SH-SY5Y (cell line): ENCODE results near the gene MGST2.

ENCODE experiments used
- GATA2 ChIP-seq: IDR thresholded peaks from 2 replicates; pipeline ENCODE4 v1.6.1; 2011; ENCODE audit warnings: mild to moderate bottlenecking, low read depth, low read length
- GATA3 ChIP-seq: IDR thresholded peaks from 2 replicates; pipeline ENCODE4 v1.6.1; 2011; ENCODE audit warnings: low read depth, mild to moderate bottlenecking, low read length, moderate library complexity

Gene MGST2

DNA sequence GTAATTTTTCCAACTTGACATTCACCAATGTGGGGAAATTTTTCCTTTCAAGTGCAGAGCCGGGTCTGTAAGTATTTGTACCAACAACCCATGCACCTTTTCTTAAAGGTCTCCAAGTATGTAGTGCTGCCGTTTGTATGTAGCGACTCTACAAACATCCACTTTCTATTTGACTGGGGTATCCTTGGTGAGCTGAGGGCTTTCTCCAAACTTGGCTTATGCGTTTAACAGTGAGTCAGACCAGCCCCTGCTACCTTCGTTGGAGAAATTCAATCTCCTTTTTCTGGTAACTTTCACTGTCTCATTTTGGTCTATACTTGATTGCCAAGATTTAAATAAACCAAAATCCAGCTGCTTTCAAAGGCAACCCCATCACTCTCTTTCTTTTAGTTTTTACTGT, 34.9 kb downstream of the MGST2 start:
- no peak for TF ChIP-seq GATA3
- no peak for TF ChIP-seq GATA2

DNA sequence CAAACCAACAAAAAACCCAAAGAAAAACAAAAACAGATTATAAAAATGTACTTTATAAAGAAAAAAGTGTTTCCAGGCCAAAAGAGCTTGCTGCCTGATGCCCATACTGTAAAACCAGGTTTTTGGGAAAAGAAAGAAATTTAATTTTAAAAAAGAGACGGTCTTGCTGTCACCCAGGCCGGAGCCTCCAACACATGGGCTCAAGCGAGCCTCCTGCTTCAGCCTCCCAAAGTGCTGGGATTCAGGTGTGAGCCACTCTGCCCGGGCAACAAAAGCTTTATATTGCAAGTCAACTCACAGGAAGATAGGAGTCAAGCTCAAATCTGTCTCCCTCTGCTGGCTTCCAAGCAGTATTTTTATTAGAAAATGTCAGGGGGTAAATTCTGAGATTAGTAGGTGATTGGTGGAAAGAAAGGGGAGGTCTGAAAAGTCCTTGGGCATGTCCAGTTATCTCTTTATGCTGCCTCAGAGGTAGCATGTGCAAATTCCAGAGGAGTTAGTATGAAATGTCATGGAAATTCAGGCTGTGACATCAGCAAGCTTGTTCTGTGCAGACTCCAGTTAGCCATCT, 39.4 kb downstream of the MGST2 start:
- no peak for TF ChIP-seq GATA2
- TF ChIP-seq GATA3: no peak

DNA sequence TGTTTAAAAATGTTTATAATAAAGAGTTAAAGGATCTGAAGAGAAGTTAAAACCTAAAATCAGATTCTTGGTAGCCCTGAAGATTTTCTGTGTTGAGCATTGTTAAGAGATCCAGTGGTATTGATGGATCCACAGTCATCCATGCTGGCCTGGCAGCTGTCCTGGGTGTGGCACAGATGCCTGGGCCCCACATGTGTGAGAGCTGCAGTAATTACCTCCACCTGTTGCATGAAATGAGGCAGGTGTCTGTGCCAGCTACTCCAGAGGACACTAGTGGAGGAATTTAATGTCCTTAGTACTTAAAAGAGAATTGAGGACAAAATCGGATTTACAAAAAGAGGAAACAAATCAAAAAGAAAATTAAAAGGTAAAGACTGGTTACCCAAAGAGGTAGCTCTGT, 44.0 kb downstream of the MGST2 start:
- TF ChIP-seq GATA2 (no peak), GATA3 (no peak)

DNA sequence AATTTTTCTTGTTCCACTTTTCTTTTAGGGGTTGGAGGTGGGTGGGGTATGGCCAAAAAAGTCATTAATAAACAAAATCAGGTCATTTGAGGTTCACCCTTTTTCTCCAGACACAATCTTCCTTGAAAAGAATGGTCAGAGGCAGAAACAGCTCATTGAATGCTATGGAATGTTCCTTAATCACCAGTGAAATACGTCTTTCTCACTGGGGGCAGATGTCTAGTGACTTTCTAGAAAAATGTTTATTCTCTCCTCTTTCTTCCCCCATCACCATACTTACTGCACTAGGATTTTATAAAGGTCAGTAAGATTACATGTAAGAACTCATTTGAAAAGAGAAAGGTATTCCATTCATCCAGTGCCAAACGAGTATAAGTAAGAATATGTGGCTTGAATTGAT, 44.5 kb downstream of the MGST2 start:
- no peak for TF ChIP-seq GATA3
- TF ChIP-seq GATA2: no peak

- TF ChIP-seq GATA2 (no peak), GATA3 (no peak)
Observed at GRCh38 chr4:139711461-139711860, 45.8 kb downstream of the MGST2 start.

DNA sequence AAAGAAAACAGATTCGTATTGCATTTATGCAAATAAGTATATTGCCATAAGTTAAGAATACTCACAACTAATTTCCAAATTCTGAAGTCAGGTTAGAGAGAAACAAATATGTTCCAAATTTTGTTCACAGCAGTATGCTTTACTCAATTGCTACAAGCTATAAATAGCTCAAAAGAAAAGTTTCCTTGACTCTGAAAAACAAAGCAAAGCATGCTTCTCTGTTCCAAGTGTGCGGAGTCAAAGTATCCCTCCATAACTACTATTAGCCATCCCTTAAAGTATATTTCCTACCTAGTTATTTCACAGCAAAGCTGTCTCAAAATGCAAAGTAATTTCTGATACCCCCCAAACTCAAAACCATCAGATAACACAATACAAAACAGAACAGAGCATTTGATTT, 47.3 kb downstream of the MGST2 start:
- TF ChIP-seq GATA3: no peak
- no peak for TF ChIP-seq GATA2

- TF ChIP-seq GATA2 (no peak), GATA3 (no peak)
Observed at GRCh38 chr4:139715746-139716391, 50.2 kb downstream of the MGST2 start.

- TF ChIP-seq GATA3 (no peak), GATA2 (no peak)
Observed at GRCh38 chr4:139718358-139718757, 52.7 kb downstream of the MGST2 start.

DNA sequence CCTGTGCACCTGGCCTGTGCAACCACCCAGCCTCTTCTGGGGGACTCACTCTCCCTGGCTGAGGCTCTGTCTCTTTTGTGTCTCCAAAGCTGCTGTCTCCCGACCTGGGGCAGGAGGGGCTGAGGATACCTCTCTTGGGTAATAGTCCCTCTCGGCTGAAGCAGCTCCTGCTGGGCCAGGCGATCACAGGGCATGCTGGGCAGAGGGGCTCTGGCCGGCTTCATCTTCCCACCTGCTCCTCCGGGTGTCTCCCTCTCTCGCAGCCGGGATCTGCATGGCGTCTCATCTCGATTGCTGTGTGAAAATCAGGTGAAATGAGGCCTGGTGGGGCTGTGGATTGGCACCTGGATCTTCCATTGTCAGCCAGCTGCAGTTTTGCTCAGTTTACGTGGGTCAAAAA, 53.2 kb downstream of the MGST2 start:
- no peak for TF ChIP-seq GATA2
- no peak for TF ChIP-seq GATA3

GRCh38 chr4:139719381-139720101, 53.9 kb downstream of the MGST2 start:
- TF ChIP-seq GATA2 (no peak), GATA3 (no peak)

GRCh38 chr4:139720806-139721205, 55.2 kb downstream of the MGST2 start:
- TF ChIP-seq GATA2 (no peak), GATA3 (no peak)

DNA sequence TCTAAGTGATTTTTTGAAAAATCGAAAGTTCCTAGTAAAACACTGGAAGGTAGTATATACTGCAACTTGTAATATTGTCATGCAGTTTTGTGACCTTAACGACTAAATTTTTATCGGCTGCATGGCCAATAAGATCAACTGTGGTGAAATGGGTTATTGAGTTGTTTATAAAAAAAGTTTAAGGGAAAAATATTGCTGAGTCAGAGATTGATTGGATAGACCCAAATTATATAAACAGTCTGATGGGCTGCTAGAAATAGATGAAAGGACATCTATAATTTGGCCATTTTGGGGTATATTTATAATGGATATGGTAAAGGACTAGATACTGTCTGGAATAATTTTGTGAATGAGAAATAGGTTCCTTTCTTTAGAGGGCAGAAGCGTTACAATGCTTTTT, 56.2 kb downstream of the MGST2 start:
- no peak for TF ChIP-seq GATA3
- TF ChIP-seq GATA2: no peak

DNA sequence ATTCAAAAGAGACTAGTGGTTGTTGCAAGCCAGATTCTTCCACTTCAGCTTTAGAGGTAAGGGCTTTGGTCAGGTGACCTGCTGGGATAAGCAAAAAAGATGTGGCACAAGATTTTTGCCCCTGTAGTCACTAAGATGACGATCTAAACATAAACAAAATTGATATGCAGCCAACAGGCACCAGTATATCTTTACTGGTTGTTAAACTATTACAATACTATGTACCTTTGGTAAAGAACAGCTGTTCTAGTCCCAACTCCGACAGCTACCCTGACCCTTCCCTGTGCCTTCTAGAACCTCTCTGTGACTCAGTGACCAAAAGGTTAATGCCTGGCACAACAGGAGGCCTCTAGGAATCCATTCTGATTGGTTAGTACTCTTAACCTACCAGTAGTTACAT, 59.6 kb downstream of the MGST2 start:
- TF ChIP-seq GATA2 (no peak), GATA3 (no peak)

DNA sequence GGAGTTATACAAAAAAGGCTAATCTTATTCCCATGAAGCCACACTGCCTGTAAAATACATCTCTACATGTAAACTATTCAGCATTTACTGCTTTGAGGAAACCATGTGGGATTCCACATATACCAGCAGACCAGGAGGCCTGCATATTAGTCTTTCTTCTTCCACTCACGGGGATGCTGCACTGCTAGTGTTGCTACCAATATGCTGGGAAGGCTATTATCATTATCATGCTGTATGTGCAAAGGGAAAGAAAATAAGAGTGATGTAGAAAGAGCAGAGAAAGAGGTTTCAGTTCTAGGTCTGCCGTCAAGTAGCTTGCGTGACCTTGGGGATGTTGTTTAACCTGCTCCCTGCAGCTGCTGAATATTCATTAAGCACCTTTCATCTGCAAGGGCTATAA, 61.0 kb downstream of the MGST2 start:
- TF ChIP-seq GATA3 (no peak), GATA2 (no peak)

- no peak for TF ChIP-seq GATA3
- no peak for TF ChIP-seq GATA2
Observed at GRCh38 chr4:139728146-139728545, 62.5 kb downstream of the MGST2 start.

DNA sequence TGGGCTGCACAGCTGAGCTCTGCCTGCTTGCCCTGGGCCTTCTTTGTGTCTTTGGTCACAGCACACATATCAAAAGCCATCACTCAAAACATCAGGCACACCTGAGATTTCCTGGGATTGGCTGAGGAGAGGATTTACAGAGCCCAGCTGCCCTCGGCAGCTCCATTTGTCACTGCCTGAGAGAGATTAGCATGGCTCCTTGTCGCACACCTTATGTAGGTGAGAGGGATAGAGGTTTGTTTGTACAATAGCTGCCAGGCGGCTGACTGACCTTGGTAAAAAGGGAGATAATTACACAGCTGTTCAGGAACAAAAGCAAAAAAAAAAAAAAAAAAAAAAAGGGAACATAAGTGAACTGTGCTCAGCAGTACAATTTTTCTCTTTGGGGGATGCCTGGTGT, 63.2 kb downstream of the MGST2 start:
- TF ChIP-seq GATA2: no peak
- TF ChIP-seq GATA3: no peak
